Calu3 (cell line): ENCODE results near the gene SLC30A4. TPM values are rescaled to one million over a fixed set of nuclear protein-coding genes. Genes with fewer than 3 reads are reported as not detected.

ENCODE experiments used
- total RNA-seq: library from RNA; stranded (reverse); gene quantifications from 2 replicates; pipeline ENCODE4 v1.2.3, GENCODE V29; 2022

Gene SLC30A4
- total RNA-seq, 1 experiment from 2014 or later = 2.3 TPM

Other genes starting within 250 kb of the SLC30A4 start
- 4.1 and 4.2 TPM in 2 replicates for gene GATM, start 144.2 kb downstream of the SLC30A4 start, total RNA-seq
- 27.7 and 35.0 TPM in 2 replicates for gene BLOC1S6, start 64.6 kb upstream of the SLC30A4 start, total RNA-seq
- gene SQOR, start 112.3 kb upstream of the SLC30A4 start, total RNA-seq = 76.0 and 76.1 TPM in 2 replicates